Hindlimb muscle (tissue), 1 donor: Measurements from ENCODE around the gene EPHB1. TPM values are rescaled to one million over a fixed set of nuclear protein-coding genes. Genes with fewer than 3 reads are reported as not detected.

Experiments used
- DNase-seq: peaks from one replicate; pipeline ENCODE4 v3.0.0-alpha.2; 2013
- polyA plus RNA-seq: library from polyadenylated mRNA; unstranded; fragments of 120-200 nt; gene quantifications from one replicate; pipeline ENCODE4 v1.2.1, GENCODE V29; 2013; ENCODE audit not compliant: insufficient read length

Gene EPHB1
- polyA plus RNA-seq, 1 donor: 61.0 TPM

DNA sequence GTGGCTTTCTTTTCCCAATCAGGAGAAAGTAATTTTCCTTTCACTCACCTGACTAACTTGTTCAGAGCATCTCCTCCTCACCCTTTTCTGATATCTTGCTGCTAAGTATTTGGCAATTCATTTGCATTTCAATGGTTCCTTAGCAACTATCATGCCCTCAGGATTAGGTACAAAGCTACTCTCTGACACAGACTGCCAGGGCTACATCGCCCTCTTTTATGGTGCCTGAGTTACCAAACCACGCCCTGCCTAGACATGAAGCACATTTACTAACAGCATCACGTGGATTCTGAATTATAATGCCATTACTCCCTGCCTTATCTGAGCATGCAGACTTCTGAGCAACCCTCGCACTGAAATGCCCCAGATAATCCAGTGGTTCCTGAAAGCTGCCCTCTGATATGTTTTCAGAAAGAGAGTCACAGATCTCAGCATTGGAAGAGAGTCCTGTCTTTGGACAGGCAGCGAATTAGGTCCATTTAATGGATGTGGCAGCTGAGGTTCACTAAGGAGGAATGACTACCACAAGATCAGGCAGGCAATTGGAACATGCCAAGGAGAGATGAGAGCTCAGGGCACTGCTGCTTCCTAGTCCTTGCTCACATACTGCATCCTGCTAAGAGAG is 14.5 kb downstream of the EPHB1 start:
- DNase-seq: no peak

DNA sequence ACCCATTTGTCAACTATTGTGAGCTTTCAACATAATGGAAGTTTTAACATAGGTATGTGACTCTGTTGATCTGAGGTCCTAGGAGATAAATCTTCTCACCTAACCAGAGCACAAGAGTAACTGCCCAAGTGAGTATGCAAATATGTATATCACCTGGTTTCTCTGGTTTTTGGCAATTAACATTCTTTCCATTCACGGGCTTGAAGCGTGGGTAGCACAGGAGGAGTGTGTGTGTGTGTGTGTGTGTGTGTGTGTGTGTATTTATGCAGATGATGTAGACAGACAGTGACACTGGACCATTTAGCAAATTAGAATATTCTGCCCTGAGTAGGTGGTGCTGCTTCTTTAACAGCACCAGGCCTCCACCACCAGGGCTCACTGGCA is 15.0 kb downstream of the EPHB1 start:
- DNase-seq: no peak

DNA sequence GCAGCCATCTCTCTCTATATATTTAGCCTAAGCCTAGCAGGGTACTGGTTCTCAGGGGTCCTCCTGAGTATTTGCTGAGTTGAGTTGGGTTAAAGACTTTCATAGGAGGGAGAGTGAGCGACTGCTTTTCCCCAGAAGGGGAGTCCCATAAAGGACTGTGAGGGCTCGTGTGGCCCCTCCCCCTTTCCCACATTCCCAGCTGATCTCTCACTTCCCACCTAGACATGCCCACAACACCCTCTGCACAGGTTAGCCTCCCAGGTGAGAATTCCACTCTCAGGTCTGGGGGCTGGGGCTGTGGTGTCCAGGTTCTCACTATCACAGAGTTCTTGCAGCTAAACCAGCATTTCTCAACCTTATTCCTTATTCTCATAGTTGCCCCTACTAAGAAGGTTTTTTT is 15.8 kb downstream of the EPHB1 start:
- no peak for DNase-seq

DNA sequence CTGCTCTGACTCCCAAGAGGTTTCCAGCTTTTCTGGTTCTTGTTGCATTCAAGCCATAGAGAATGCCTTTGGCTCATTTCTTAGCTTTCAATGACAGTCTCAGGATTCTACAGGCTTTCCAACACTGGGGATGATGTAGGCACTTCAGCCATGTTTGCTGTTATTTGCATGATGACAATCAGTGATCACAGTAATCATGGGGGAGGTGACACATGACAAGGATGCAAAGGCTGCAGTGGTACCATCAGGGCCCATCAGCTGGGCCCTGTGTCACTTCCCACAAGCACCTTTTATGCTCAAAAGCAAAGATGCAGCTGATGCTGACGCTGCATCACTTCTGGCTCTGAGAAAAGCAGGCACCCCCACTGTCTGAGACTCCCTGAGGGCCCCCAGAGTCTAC is 18.6 kb downstream of the EPHB1 start:
- DNase-seq: no peak

DNA sequence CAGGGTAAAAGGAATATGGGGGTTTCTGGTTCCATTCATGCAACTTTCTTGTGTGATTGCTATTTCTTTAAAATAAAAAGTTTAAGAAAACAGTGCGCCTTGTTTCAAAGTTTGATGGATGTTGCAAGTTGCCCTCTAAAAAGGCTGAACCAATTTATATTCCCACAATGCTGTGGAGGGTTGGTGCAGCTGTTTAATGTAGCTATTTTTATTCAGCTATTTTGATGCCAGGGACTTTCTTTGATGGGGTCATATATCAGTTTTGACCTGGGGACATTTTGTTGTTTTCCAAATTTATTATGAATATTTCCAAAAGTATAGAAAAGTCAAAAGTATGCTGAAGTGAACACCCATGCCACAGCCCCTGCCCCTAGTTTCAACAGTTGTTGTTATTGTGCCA is 20.5 kb downstream of the EPHB1 start:
- no peak for DNase-seq

DNA sequence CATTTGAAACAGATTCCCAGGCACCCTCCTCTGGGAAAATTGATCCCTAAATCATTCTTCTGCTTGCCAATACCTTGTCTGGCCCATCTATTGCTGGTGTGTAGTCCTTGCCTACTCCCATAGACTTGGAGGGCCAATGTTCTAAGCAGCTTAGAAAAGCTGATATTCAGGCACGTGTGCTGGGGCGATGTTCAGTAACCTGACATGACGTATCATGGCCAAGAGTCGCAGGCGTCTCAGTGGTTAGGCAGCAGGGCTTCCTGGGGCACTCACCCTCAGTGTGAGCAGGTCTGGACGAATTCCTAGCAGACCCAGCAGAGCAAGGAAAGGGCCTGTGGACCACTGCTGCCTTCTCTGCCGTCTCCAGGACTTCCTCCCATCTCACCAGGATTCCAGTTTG is 21.6 kb downstream of the EPHB1 start:
- no peak for DNase-seq

DNA sequence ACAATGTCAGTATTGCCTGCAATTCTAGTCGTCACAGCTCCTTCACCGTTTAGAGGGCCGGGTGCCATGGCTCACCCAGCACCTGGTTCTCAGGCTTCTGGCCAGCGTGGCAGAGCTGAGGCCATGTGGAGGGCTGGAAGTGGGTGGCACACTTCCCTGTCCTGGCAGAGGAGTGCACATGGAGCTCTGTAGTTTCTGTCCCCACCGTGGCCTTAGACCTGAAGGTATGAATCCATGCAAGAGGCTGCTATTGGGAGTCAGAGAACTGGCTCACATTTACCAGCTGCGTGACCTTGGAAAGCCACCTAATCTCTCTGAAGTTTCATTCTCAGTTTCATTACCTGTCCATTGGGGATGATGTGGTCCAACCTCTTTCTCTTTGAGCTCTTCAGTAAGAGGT is 22.2 kb downstream of the EPHB1 start:
- no peak for DNase-seq

DNA sequence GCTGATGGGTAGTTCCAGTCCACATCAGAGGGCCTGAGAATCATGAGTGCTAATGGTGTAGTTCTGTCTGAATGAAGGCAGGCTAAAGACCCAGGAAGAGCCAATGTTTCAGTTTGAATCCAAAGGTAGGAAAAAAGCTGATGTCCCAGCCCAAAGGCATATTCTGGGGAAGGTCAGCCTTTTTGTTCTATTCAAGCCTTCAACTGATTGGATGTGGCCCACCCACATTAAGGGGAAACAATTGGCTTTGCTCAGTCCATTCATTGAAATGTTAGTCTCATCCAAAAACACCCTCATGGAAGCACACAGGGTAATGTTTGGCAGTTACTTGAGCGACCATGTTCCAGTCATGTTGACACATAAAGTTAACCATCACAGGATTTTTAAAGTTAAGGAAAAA is 25.9 kb downstream of the EPHB1 start:
- no peak for DNase-seq

DNA sequence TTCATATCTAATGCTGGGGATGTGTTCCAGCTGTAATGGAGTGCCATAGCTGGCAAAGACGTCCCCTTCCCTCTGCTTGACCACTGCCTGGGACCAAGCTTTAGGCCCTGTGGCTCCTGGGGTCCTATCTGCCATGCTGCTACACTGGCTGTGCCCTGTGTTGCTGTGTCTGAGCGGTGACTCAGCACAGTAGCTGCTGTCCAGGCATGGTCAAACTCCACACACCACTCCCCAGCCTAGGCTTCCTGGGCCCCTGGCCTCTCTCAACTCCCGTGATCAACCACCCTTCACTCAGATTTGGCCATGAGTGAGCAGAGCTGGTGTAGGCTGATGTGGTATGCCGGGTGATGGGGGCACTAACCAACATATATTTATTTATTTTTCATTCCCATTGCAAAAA is 27.0 kb downstream of the EPHB1 start:
- no peak for DNase-seq

DNA sequence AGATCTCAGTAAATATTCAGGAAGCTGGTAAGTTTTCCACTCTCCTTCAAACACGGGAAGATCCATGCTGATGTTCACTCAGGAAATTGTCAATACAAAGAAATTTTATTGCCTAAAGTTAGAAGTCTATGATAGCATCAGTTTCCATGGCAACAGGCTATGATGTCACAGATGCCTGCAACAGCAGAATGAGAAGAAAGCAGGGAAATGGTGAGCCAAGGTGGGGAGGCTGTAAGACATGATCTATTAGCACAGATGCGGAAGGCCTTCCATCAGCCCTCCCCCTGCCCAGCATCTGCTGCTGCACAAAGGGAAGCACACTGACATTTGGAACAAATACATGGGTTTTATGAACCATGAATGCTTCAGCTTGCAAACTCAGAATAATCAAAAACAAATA is 28.6 kb downstream of the EPHB1 start:
- no peak for DNase-seq

DNA sequence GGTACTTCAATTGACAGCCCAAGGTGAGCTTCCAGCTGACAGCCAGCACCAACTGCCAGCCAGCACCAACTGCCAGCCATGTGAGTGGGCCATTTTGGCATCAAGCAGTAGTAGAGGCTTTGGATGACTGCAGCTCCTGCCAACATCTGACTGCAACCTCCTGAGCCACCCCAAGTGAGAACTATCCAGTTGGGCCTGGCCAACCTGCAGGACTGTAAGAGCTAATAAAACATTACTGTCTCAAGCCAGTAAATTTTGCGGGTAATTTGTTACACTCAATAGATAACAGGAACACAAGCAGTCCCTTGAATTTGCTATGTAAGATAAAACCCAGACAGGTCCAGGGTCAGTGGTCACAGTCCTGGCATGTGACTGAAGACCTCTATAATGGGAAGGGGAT is 29.7 kb downstream of the EPHB1 start:
- DNase-seq: no peak

DNA sequence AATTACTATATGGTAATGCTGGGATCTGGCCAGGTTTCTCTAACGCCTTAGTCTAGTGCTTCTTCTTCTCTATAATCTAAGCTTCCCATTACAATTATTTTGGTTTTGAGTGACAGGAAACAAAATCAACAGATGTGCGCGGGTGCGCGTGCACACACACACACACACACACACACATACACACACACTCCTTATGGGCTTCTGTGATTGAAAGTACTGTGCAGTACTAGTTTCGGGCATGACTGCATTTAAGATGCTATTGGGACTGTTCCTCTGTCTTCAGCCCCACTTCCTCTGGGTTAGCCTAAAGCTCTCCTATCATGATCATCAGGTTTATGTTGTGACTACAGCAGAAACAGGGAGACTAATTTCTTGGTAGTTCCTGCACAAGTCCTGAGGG is 32.2 kb downstream of the EPHB1 start:
- DNase-seq: no peak

DNA sequence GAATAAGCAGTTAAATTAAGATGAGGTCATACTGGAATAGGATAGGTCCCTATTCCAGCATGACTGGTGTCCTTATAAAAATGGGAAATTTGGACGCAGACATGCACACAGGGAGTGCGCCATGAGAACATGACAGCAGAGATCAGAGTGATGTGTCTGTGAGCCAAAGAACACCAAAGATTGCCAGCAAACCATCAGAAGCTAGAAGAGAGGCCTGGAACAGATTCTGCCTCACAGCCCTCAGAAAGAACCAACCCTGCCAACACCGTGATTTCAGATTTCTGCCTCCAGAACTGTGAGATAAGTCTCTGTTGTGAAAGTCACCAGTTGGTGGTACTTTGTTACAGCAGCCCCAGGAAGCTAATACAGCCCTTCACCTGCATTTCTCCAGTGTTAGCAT is 34.7 kb downstream of the EPHB1 start:
- DNase-seq: no peak

DNA sequence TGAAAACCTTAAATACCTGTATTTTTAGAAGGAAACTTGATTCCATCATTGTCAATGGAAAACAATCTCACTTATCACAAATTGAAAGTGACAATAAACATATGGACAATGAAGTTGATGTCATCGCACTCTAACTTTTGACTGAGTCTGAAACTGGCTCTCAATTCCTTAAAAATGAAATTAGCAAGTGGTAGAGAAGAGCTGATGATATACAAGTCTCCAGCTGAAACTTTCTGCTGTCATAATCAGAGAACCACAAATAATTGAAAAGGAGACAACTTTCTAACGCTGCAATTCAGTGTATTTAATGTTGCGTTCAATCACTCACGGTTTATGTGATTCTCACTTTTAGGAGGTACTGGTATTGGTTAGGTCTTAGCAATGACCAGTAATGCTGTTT is 37.5 kb downstream of the EPHB1 start:
- DNase-seq: no peak

DNA sequence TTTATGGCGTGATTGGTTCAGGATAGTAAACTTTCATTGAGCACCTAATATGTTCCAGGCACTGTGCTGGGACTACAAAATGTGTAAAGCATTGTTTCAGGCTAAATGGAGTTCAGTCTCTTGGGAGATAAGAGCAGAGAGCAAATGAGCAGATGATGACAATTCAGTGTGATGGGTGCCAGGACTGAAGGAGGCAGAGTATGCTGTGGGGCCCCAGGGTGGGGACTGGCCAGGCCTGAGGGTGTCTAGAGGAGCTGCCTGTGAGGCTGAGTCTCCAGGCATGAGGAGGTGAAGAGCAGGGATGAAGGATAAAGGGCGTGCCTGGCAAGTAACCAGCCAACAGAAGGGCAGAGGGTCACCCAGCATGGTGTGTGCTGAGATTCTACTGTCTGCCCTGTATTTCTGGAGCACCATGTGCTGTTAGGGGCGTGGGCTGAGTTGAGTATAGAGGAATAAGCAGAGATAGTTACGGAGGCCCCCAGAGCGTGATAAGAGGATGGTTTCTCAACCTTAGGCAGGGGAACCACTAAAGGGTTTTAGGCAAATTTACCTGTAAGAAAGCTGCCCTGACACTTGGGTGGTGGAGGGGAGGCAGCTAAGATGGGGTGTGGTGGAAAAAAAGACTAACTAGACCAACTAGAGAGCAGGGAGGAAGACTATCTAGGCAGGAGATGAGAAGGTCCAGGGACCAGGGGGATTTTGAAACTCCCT is 38.5 kb downstream of the EPHB1 start:
- no peak for DNase-seq

DNA sequence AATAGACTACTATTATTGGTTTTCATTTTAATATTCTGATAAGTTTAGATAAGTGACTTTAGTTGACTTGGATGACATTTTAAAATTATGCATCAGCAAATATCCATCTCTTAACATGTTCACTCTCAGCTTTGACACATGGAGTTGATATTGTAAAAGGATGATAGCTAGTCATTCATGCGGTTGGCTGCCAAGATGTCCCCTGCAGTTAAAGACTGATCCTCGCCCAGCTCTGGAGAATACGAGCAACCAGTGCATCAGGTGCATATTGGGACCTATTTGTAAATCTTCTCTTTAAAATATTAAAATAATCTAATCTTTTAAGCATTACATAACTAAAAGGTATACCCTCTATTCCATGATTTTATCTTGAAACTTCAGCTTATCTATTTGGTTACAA is 41.9 kb downstream of the EPHB1 start:
- DNase-seq: no peak

DNA sequence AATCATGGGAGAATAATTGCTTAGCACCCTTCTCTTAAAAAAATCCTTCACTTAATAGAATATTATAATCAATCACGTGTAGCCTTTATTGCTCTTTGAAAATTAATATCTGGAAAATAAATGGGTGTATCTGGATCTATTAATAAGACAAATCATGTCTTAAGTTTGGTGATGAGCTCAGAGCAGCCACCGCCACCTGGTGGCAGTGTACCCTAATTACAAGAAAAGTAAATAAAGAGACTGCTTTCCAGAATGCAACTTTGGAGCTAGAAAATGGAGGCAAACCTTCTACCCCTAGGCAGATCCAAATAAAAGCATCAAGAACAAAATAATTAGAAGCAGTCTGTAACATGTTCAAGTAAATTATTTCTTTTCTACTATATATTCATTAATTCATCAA is 43.5 kb downstream of the EPHB1 start:
- DNase-seq: no peak

DNA sequence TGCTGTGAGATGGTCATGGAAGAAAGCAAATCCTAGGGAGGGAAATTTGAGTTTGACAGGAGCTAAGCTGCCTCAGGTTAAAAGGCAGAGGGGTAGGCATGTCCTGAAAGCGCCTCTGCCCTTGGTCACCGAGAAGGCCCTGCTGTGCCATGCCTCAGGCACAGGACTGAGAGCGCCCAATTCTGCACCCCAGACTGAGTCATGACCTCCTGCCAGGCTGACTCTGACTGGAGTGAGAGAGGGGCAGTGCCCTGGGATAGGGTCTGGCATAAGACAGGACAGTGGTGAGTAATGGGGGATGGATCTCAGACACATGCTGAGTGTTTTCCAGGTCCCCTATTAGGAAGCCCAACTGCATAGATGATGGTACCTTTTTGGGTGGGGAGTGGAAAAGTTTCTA is 44.4 kb downstream of the EPHB1 start:
- DNase-seq: no peak

DNA sequence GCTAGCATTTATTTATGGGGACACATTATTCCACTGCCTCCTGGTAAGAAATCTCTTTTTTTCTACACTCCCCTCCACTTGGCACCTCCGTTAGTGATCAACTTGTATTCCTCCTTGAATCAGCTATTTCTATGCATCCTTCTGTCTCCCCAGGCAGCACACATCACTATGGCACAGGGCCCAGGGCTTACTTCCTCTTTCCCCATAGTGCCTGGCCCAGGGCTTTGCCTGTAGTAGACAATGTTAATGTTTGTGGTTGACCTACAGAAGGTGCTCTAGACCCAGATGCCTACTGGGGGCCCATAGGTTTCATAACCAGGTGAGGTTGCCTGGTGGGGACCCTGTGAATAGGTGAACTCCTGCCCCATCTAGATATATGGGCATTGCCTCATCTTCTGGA is 44.9 kb downstream of the EPHB1 start:
- DNase-seq: no peak

DNA sequence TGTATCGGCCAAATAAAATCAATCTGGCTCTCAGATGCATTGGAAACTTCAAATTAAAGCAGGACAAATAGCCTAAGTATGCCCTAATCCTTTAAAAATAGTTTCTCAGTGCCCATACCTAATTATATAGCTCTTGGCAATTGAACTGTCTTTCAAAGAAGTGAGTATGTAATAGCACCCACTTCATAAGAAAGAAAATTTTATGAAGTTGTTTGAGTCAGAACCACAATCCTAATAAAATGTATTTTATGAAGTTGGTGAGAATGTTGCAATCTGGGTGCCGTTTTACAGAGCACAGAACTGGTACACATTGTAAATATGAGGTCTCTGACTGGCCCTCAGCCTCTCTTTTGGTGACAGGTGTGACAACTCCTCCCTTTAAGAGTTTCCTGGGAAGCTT is 45.4 kb downstream of the EPHB1 start:
- no peak for DNase-seq

DNA sequence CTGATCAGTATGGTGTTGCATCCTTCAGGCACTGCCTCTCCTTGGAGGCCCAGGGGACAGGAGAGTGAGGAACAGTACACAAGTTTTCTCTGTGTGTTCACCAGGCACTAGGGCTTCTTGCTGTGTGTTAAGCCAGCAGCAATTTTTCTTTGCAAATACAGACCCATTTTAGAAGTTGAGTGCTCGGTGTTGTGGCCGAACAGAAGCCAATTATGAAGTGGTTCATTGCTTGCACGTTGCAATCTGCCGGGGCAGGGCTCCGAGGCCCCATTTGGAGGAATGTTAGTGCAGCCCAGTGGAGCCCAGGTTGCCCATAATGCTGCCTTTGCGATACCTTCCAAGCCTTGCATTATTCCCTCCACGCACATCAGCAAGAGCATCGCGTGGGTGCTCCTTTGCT is 51.0 kb downstream of the EPHB1 start:
- DNase-seq: no peak

DNA sequence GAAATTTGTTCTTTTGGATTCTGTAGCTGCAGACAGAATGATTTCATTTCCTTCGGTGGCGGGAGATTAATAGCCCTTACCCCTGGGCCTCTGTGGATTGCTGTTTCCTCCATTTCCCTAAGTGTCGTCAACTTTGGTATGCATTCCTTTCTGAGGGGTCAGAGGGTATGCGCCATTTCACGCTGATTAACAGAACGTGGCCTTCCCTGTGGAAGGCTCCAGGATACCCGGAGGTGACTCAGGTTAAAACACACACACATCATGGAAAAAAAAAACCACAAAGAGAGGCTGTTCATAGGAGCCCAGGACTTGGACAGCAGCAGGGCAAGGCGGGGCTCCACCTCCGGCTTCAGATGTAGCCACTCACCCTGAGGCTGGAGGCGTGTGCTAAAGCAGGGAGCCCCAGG is 51.9 kb downstream of the EPHB1 start:
- no peak for DNase-seq

DNA sequence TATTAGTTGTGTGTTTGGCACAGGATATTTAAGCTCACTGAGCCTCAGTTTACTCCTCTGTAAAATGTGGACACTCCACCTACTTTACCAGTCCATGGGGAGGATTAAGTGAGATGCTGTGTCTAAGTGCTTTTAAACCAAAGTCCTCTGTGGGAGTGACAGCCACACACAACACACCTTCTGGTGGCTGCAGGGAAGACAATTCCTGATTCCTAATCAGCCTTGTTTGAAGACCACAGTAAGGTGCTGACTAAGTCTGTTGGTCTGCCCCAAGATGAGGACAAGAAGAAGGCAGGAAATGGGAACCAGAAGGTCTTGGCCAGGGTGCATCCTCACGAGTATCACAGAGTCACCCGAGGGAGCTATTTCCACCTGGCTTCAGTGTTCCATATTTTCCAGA is 52.3 kb downstream of the EPHB1 start:
- DNase-seq: no peak

DNA sequence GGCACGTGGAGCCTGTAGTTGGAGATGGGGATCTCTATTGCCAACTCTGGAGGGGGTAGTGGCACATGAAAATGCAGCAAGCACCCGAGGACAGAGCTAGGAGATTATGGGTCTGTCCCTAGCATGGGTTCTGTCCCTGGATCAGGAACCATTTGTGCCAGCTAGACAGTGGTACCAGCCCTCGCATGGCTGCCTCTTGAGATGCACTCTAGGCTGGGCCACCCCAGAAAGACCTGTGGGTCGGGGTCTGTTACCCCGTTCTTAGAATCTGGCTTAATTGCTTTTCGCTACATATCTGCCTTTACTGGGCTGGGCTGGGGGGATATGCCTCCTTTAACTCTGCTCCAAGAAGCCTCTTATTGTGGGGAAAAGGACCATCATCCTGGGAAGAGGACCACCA is 54.5 kb downstream of the EPHB1 start:
- no peak for DNase-seq

DNA sequence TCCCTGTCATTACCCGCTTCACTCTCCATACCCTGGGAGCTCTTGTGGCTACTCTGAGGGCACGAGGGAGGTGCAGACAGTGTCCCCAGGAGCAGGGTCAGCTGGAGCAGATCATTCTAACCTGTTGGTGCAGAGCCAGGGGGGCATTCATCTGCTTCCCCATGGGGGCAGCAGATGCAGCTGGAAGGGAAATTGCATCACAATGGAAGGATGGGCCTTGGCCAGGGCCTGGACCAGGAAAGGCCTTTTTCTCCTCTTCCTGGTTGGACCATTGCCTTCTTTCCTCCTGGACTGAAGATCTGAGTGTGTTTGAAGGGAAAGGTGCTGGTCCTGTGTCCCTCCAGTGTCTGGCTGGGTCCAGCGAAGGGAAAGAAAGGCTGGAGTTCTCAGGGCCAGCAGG is 55.7 kb downstream of the EPHB1 start:
- DNase-seq: no peak
